Ovary (tissue), 3 donors: ENCODE data around the gene ZNF664.

Experiments
- EP300 ChIP-seq: sonication (generic); formaldehyde crosslinking; IDR thresholded peaks from one replicate; pipeline ENCODE4 v1.6.1; 2017; ENCODE audit warnings: antibody characterized with exemption
- POLR2A ChIP-seq: fragments of 450-650 bp; IDR thresholded peaks from one replicate; pipeline ENCODE4 v1.6.1; 2017; ENCODE audit warnings: antibody characterized with exemption, mild to moderate bottlenecking, moderate library complexity
- TF ChIP-seq, protein P1 (sequence below), 3 donors: fragments of 450-650 bp in 2 of 3; fragments of 200-600 bp in 1 of 3; IDR thresholded peaks; one replicate each; pipeline versions ENCODE4 v1.5.1 to v1.8.0; 2016 to 2022; ENCODE audit warnings: antibody characterized with exemption in 3 of 3, mild to moderate bottlenecking in 1 of 3
- donor health status: DM: no; HTN: no; CAD: no.

DNA sequence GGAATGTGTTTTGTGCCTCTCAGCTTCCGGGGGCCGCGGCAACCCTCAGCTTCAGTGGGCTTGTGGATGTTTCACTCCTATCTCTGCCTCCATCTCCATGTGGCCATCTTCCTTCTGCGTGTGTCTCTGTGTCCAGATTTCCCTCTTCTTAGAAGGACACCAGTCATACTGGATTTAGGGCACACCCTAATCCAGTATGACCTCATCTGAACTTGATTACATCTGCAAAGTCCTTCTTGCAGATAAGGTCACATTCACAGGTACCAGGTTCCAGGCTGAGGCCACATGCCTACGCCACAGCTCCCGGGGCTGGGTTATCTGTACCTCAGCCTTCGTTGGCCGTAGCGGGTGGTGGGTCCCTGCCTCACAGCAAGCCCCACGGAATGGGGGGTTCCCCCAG is 68.9 kb downstream of the ZNF664 start:
- TF ChIP-seq, protein P1, sequence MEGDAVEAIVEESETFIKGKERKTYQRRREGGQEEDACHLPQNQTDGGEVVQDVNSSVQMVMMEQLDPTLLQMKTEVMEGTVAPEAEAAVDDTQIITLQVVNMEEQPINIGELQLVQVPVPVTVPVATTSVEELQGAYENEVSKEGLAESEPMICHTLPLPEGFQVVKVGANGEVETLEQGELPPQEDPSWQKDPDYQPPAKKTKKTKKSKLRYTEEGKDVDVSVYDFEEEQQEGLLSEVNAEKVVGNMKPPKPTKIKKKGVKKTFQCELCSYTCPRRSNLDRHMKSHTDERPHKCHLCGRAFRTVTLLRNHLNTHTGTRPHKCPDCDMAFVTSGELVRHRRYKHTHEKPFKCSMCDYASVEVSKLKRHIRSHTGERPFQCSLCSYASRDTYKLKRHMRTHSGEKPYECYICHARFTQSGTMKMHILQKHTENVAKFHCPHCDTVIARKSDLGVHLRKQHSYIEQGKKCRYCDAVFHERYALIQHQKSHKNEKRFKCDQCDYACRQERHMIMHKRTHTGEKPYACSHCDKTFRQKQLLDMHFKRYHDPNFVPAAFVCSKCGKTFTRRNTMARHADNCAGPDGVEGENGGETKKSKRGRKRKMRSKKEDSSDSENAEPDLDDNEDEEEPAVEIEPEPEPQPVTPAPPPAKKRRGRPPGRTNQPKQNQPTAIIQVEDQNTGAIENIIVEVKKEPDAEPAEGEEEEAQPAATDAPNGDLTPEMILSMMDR (IDR thresholded peaks at IDR 0.05), result no peak
- TF ChIP-seq POLR2A (no peak), EP300 (no peak)
